ENCODE results near the gene TSHZ2. TPM values are rescaled to one million over a fixed set of nuclear protein-coding genes. Genes with fewer than 3 reads are reported as not detected.

Gene TSHZ2
- total RNA-seq, 1 experiment from 2014 or later = 0.07 TPM

DNA sequence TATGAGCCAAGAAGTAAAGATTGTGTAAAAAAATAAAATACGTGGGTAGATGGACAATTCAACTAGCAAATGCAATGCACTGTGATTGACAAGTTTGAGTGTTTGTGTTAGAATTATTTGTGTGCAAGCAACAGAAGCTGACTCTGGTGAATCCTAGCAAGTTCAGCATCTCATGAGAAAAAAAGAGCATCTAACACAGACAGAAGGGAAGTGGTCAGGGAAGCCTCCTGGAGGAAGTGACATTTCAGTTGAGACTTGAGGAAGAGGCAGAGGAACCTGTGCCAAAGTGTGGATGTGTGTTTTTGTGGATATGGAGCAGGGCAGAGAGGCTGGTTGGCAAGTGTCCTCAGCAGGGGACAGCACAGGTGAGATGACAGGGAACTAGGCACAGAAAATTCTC, 372.7 kb downstream of the TSHZ2 start:
- Histone ChIP-seq H2AFZ (ENCODE audit: low read length) (no peak overlapping the region), H3K56ac (ENCODE audit: insufficient read length, low read depth, low read length) (no peak overlapping the region), H3K23ac (ENCODE audit: insufficient read length, low read depth, low read length) (no peak overlapping the region), H4K91ac (ENCODE audit: insufficient read length, low read depth, low read length) (no peak overlapping the region), H4K8ac (replicated peaks; ENCODE audit: insufficient read length, low read depth, low read length) (no peak overlapping the region), H3K79me2 (ENCODE audit: insufficient read depth, low read length) (no peaks in the 10 kb centered on the region), H3K4ac (ENCODE audit: low read depth, low read length) (no peak overlapping the region), H3K18ac (ENCODE audit: insufficient read length, low read depth, low read length) (no peak overlapping the region), H4K20me1 (ENCODE audit: control insufficient read depth, insufficient read depth, insufficient read length) (no peaks in the 10 kb centered on the region), H3K27me3 (ENCODE audit: insufficient read depth, low read length) (no peaks in the 10 kb centered on the region), H3K9ac (ENCODE audit: extremely low read depth, insufficient read length, low read length) (no peak overlapping the region), H2BK15ac (ENCODE audit: low read depth, low read length) (no peak overlapping the region), H3K14ac (ENCODE audit: insufficient read depth, low read length) (no peak overlapping the region; the same call in 1 of the 2 replicates), H3K4me1 (ENCODE audit: insufficient read depth, low read length) (peaks cover 3% of the 10 kb centered on the region; the same call in 1 of the 2 replicates), H2BK120ac (ENCODE audit: low read depth, low read length, poor library complexity, severe bottlenecking) (no peak overlapping the region), H3K79me1 (ENCODE audit: insufficient read depth, low read depth, low read length, poor library complexity, severe bottlenecking) (no peaks in the 10 kb centered on the region), H2BK12ac (ENCODE audit: insufficient read length, low read depth, low read length) (no peak overlapping the region), H3T11ph (ENCODE audit: low read length) (no peak overlapping the region), H2BK20ac (ENCODE audit: low read depth, low read length, poor library complexity, severe bottlenecking) (no peak overlapping the region), H2BK5ac (ENCODE audit: insufficient read length, low read length) (no peak overlapping the region), H4K5ac (ENCODE audit: insufficient read length, low read depth, low read length) (no peak overlapping the region), H3K9me3 (ENCODE audit: control insufficient read depth, low read depth, low read length) (no peaks in the 10 kb centered on the region), H2AK5ac (ENCODE audit: insufficient read length, low read length) (no peak overlapping the region), H3K27ac (ENCODE audit: insufficient read length, low read depth, low read length) (no peak overlapping the region), H3K4me2 (ENCODE audit: insufficient read depth, insufficient read length, low read length) (no peak overlapping the region), H3K23me2 (ENCODE audit: insufficient read length, low read depth, low read length, poor library complexity, severe bottlenecking) (no peaks in the 10 kb centered on the region)
- TF ChIP-seq CTCF (conservative IDR thresholded peaks at IDR 0.05) = no peak
- no CpG with 5 or more reads among the region's 1 CpG for WGBS (ENCODE audit: extremely low coverage, insufficient read length, low lambda C conversion rate)
- no peak for DNase-seq
- Mint-ChIP-seq H3K9me3 (no peaks in the 10 kb centered on the region), H3K4me3 (no peak overlapping the region), H3K27me3 (ENCODE audit: low read depth) (no peaks in the 10 kb centered on the region; the same call in 1 of the 2 replicates), H3K27ac (no peak overlapping the region; a peak in 1 of 7 replicates), H3K36me3 (ENCODE audit: insufficient read depth in 1 of 3, low read depth in 3 of 3) (no peaks in the 10 kb centered on the region), H3K4me1 (peaks cover 6 to 10% of the 10 kb centered on the region in 2 experiments)

Measured in H9 (cell line).